Panc1 (cell line): Measurements from ENCODE around the gene PNLDC1. TPM values are rescaled to one million over a fixed set of nuclear protein-coding genes. Genes with fewer than 3 reads are reported as not detected.
A peak's percentile ranks its signal among the peaks of the same experiment; 100 is the strongest.

Source experiments
- ATAC-seq: fragments of 200-7000 bp; cut with Tn5 transposase; 2 replicates; pipeline ENCODE4 v1.9.1; 2020; ENCODE audit warnings: mild to moderate bottlenecking, moderate library complexity
- BruUV-seq: library from RNA; stranded (reverse); fragments of 400-500 nt; replicated peaks from 2 replicates; lab custom pipeline; 2021; lab: Mats Ljungman, UMichigan
- CTCF ChIA-PET: fragments of 300-600 bp; sonication (Branson Sonifier 250); formaldehyde crosslinking; loops from one replicate; lab custom pipeline; 2022; ENCODE audit warnings: antibody characterized with exemption; lab: Charles Lee
- POLR2A ChIA-PET: fragments of 300-600 bp; sonication (Branson Sonifier 250); formaldehyde crosslinking; loops from one replicate; lab custom pipeline; 2022; ENCODE audit warnings: antibody characterized with exemption; lab: Charles Lee
- DNase-seq: peaks from one replicate; pipeline ENCODE4 v3.0.0-alpha.2; 2010; ENCODE audit warnings: low read depth, low spot score
- H3K27ac ChIP-seq: 2 replicates; pipeline ENCODE4 v1.5.1; 2011; ENCODE audit warnings: mild to moderate bottlenecking, low read length, inconsistent platforms
- H3K27me3 ChIP-seq: fragments of 200-500 bp; sonication (Bioruptor generic); 2 replicates; pipeline ENCODE4 v1.6.0; 2014; ENCODE audit warnings: low read length, inconsistent platforms; ENCODE audit not compliant: control insufficient read depth, insufficient read depth
- H3K36me3 ChIP-seq: fragments of 200-500 bp; sonication (Bioruptor generic); 2 replicates; pipeline ENCODE4 v1.5.1; 2014; ENCODE audit warnings: inconsistent platforms, mild to moderate bottlenecking, low read length, moderate library complexity; ENCODE audit not compliant: control insufficient read depth, insufficient read depth
- H3K4me1 ChIP-seq: 2 replicates; pipeline ENCODE4 v1.5.1; 2011; ENCODE audit warnings: inconsistent platforms, mild to moderate bottlenecking, low read length, moderate library complexity; ENCODE audit not compliant: control insufficient read depth, insufficient read depth
- H3K4me3 ChIP-seq, 2 experiments: 2 replicates each; pipeline ENCODE4 v1.5.1; 2011 to 2012; ENCODE audit warnings: low read depth in 2 of 2, low read length in 2 of 2, mild to moderate bottlenecking in 2 of 2, inconsistent platforms in 1 of 2, moderate library complexity in 1 of 2
- H3K9me3 ChIP-seq: fragments of 200-500 bp; sonication (Bioruptor generic); 2 replicates; pipeline ENCODE4 v1.5.1; 2014; ENCODE audit warnings: low read depth, mild to moderate bottlenecking, inconsistent platforms, low read length, moderate library complexity; ENCODE audit not compliant: control insufficient read depth, insufficient read depth
- POLR2AphosphoS5 ChIP-seq: IDR thresholded peaks from 2 replicates; pipeline ENCODE4 v1.6.1; 2012; ENCODE audit warnings: mild to moderate bottlenecking, low read depth, low read length, moderate library complexity
- SIN3A ChIP-seq: IDR thresholded peaks from 2 replicates; pipeline ENCODE4 v1.6.1; 2012; ENCODE audit warnings: low read depth, mild to moderate bottlenecking, low read length, moderate library complexity, borderline replicate concordance; ENCODE audit not compliant: insufficient read depth
- TCF7L2 ChIP-seq: IDR thresholded peaks from 2 replicates; pipeline ENCODE4 v1.6.1; 2011; ENCODE audit warnings: mild to moderate bottlenecking, low read depth, low read length, inconsistent platforms
- in situ Hi-C: cut with HindIII; loops from 2 replicates; pipeline ENCODE4 v1.10.0; 2016; ENCODE audit warnings: low sequenced_read_pairs, low pct_unique_long_range_greater_than_20kb
- intact Hi-C: fragments of 100-400 bp; cut with micrococcal nuclease; formaldehyde crosslinking; loops from one replicate; pipeline ENCODE4 v1.10.0; 2022; ENCODE audit not compliant: unreplicated experiment
- total RNA-seq: library from RNA; stranded (reverse); gene quantifications from one replicate; pipeline ENCODE4 v1.2.1, GENCODE V29; 2021; ENCODE audit not compliant: unreplicated experiment
- TF ChIP-seq, protein P1 (sequence below), 2 experiments: IDR thresholded peaks; 2 replicates each; pipeline ENCODE4 v1.6.1; 2011 to 2012; ENCODE audit warnings: low read depth in 2 of 2, control low read depth in 1 of 2, low read length in 1 of 2, mild to moderate bottlenecking in 1 of 2, moderate library complexity in 1 of 2; ENCODE audit not compliant: insufficient read depth in 1 of 2
- TF ChIP-seq, protein P2 (sequence below): fragments of 450-650 bp; IDR thresholded peaks from 2 replicates; pipeline ENCODE4 v1.5.1; 2017; ENCODE audit warnings: mild to moderate bottlenecking

PNLDC1 gene
- total RNA-seq, 1 experiment from 2014 or later = not detected

DNA sequence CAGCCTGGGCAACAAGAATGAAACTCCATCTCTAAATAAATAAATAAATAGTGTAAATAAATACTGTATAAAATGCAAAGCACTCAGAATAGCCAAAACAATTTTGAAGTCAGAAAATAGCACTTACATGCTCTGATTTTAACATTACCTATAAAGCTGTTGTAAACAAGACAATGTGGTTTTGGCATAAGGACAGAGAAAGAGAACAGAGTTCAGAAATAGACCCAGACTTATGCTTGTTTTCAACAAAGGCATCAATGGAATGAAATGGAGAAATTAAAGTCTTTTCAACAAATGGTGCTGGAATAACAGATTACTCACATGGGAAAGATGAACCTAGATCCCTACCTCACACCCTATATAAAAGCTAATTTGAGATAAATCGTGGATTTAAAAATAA lies 27.9 kb upstream of the PNLDC1 start:
- TF ChIP-seq TCF7L2 (no peak), SIN3A (no peak), POLR2AphosphoS5 (no peak)
- TF ChIP-seq, protein P1, sequence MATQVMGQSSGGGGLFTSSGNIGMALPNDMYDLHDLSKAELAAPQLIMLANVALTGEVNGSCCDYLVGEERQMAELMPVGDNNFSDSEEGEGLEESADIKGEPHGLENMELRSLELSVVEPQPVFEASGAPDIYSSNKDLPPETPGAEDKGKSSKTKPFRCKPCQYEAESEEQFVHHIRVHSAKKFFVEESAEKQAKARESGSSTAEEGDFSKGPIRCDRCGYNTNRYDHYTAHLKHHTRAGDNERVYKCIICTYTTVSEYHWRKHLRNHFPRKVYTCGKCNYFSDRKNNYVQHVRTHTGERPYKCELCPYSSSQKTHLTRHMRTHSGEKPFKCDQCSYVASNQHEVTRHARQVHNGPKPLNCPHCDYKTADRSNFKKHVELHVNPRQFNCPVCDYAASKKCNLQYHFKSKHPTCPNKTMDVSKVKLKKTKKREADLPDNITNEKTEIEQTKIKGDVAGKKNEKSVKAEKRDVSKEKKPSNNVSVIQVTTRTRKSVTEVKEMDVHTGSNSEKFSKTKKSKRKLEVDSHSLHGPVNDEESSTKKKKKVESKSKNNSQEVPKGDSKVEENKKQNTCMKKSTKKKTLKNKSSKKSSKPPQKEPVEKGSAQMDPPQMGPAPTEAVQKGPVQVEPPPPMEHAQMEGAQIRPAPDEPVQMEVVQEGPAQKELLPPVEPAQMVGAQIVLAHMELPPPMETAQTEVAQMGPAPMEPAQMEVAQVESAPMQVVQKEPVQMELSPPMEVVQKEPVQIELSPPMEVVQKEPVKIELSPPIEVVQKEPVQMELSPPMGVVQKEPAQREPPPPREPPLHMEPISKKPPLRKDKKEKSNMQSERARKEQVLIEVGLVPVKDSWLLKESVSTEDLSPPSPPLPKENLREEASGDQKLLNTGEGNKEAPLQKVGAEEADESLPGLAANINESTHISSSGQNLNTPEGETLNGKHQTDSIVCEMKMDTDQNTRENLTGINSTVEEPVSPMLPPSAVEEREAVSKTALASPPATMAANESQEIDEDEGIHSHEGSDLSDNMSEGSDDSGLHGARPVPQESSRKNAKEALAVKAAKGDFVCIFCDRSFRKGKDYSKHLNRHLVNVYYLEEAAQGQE (IDR thresholded peaks at IDR 0.05; ENCODE audit: insufficient read depth in 1 of 2, low read depth in 2 of 2, low read length in 1 of 2) = no peak
- TF ChIP-seq, protein P2, sequence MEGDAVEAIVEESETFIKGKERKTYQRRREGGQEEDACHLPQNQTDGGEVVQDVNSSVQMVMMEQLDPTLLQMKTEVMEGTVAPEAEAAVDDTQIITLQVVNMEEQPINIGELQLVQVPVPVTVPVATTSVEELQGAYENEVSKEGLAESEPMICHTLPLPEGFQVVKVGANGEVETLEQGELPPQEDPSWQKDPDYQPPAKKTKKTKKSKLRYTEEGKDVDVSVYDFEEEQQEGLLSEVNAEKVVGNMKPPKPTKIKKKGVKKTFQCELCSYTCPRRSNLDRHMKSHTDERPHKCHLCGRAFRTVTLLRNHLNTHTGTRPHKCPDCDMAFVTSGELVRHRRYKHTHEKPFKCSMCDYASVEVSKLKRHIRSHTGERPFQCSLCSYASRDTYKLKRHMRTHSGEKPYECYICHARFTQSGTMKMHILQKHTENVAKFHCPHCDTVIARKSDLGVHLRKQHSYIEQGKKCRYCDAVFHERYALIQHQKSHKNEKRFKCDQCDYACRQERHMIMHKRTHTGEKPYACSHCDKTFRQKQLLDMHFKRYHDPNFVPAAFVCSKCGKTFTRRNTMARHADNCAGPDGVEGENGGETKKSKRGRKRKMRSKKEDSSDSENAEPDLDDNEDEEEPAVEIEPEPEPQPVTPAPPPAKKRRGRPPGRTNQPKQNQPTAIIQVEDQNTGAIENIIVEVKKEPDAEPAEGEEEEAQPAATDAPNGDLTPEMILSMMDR = no peak
- H3K4me1 ChIP-seq = no peaks in the 10 kb centered on the region
- H3K27me3 ChIP-seq = no peaks in the 10 kb centered on the region
- in situ Hi-C loops = no loop called here
- no TSS peak for BruUV-seq
- intact Hi-C loops = no loop called here
- ATAC-seq (no peak), DNase-seq (no peak)
- H3K4me3 ChIP-seq = no peak overlapping the region
- ChIA-PET POLR2A (interaction anchor here (0.7 kb wide), 1 partner anchor 10 kb away, joined by 3 read pairs; no protein-coding TSS in a partner anchor), CTCF (no interaction called here)
- no peaks in the 10 kb centered on the region for H3K9me3 ChIP-seq
- no peak overlapping the region for H3K27ac ChIP-seq
- peaks cover 15% of the 10 kb centered on the region for H3K36me3 ChIP-seq

DNA sequence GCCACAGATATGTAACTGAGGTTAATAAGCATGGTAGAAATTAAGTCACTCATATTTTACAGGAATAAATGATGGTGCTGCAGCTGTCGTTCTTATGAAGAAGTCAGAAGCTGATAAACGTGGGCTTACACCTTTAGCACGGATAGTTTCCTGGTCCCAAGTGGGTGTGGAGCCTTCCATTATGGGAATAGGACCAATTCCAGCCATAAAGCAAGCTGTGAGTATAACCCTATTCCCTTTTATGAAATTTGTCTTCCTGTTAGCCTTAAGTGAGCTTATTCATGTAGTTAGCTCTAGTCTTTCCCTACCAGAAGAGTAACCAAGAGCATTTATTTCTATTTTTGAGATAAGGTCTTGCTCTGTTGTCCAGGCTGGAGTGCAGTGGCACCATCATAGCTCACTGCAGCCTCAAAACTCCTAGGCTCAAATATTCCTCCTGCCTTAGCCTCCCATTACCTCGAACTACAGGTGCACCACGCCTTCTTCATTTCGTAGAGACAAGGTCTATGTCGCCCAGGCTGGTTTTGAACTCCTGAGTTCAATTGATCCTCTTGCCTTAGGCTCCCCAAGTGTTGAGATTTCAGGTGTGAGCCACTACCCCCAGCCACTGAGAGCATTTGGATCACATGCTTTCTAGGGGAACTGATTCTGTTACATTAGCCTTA lies 22.7 kb upstream of the PNLDC1 start:
- Histone ChIP-seq H3K4me1 (no peaks in the 10 kb centered on the region; the same call in 1 of the 2 replicates), H3K27me3 (no peaks in the 10 kb centered on the region), H3K4me3 (no peak overlapping the region), H3K9me3 (no peaks in the 10 kb centered on the region), H3K27ac (no peak overlapping the region), H3K36me3 (peaks cover 42% of the 10 kb centered on the region)
- no TSS peak for BruUV-seq
- TF ChIP-seq, protein P1 (IDR thresholded peaks at IDR 0.05; ENCODE audit: insufficient read depth in 1 of 2, low read depth in 2 of 2, low read length in 1 of 2) = no peak
- TF ChIP-seq TCF7L2 = no peak
- ATAC-seq = peak; percentile 54
- no peak for DNase-seq
- intact Hi-C loops (no loop called here), in situ Hi-C loops (no loop called here)
- CTCF ChIA-PET = no interaction called here
- POLR2A ChIA-PET = no interaction called here
